ENCODE data around the gene TMEM273.

TMEM273 gene

GRCh38 chr10:49118430-49119074 is 69.6 kb downstream of the TMEM273 start:
- Histone ChIP-seq H3K27ac (ENCODE audit: low read depth, low read length) (no peak overlapping the region), H3K9ac (ENCODE audit: low read depth, low read length) (no peak overlapping the region), H3K4me3 (ENCODE audit: low read length) (no peak overlapping the region), H3K27me3 (ENCODE audit: insufficient read depth, low read length) (peaks cover 21% of the 10 kb centered on the region), H3K36me3 (ENCODE audit: insufficient read depth, low read length) (no peaks in the 10 kb centered on the region), H3K9me3 (ENCODE audit: insufficient read depth, low read depth, low read length) (no peaks in the 10 kb centered on the region), H3K4me1 (ENCODE audit: insufficient read depth, low read length) (no peaks in the 10 kb centered on the region)
- 88% methylated on average over 6 of the region's 6 CpGs for WGBS

- Histone ChIP-seq H3K4me1 (ENCODE audit: insufficient read depth, low read length) (no peaks in the 10 kb centered on the region), H3K9me3 (ENCODE audit: insufficient read depth, low read depth, low read length) (no peaks in the 10 kb centered on the region), H3K4me3 (ENCODE audit: low read length) (no peak overlapping the region), H3K27ac (ENCODE audit: low read depth, low read length) (no peak overlapping the region), H3K36me3 (ENCODE audit: insufficient read depth, low read length) (no peaks in the 10 kb centered on the region), H3K9ac (ENCODE audit: low read depth, low read length) (no peak overlapping the region), H3K27me3 (ENCODE audit: insufficient read depth, low read length) (peaks cover 25% of the 10 kb centered on the region)
- WGBS, result 92% methylated on average over 4 of the region's 4 CpGs
Measured at GRCh38 chr10:49117376-49118070, 70.7 kb downstream of the TMEM273 start.

- Histone ChIP-seq H3K27me3 (ENCODE audit: insufficient read depth, low read length) (peaks cover 25% of the 10 kb centered on the region), H3K36me3 (ENCODE audit: insufficient read depth, low read length) (no peaks in the 10 kb centered on the region), H3K4me1 (ENCODE audit: insufficient read depth, low read length) (no peaks in the 10 kb centered on the region), H3K9me3 (ENCODE audit: insufficient read depth, low read depth, low read length) (no peaks in the 10 kb centered on the region), H3K4me3 (ENCODE audit: low read length) (no peak overlapping the region), H3K27ac (ENCODE audit: low read depth, low read length) (no peak overlapping the region), H3K9ac (ENCODE audit: low read depth, low read length) (no peak overlapping the region)
- 92% methylated on average over 5 of the region's 5 CpGs for WGBS
Measured at GRCh38 chr10:49116509-49117375, 71.4 kb downstream of the TMEM273 start.

GRCh38 chr10:49115796-49116508 is 72.2 kb downstream of the TMEM273 start:
- peak overlapping the region; percentile 49 for H3K4me3 ChIP-seq (ENCODE audit: low read length)
- WGBS, result 80% methylated on average over 14 of the region's 14 CpGs
- no peaks in the 10 kb centered on the region for H3K36me3 ChIP-seq (ENCODE audit: insufficient read depth, low read length)

GRCh38 chr10:49115015-49115795 is 73.0 kb downstream of the TMEM273 start, which contains the start of gene VSTM4:
Gene VSTM4, minus strand, starts transcription at chr10:49115522. Its CDS starts 37 bp downstream, at chr10:49115485.
- H3K9ac ChIP-seq (ENCODE audit: low read depth, low read length), result peak within 1 kb of the TSS; percentile 66
- H3K4me1 ChIP-seq (ENCODE audit: insufficient read depth, low read length), result no peaks in the 10 kb centered on the region
- H3K4me3 ChIP-seq (ENCODE audit: low read length), result peak within 1 kb of the TSS; percentile 57
- no peaks in the 10 kb centered on the region for H3K36me3 ChIP-seq (ENCODE audit: insufficient read depth, low read length)
- 3% methylated on average over 95 of the region's 95 CpGs for WGBS
- no peaks in the 10 kb centered on the region for H3K9me3 ChIP-seq (ENCODE audit: insufficient read depth, low read depth, low read length)
- H3K27ac ChIP-seq (ENCODE audit: low read depth, low read length), result no peak within 1 kb of the TSS
- peaks cover 25% of the 10 kb centered on the region for H3K27me3 ChIP-seq (ENCODE audit: insufficient read depth, low read length)

More at GRCh38 chr10:49115796-49116508, 72.2 kb downstream of the TMEM273 start:
- no peaks in the 10 kb centered on the region for H3K4me1 ChIP-seq (ENCODE audit: insufficient read depth, low read length)
- H3K9me3 ChIP-seq (ENCODE audit: insufficient read depth, low read depth, low read length), result no peaks in the 10 kb centered on the region
- no peak overlapping the region for H3K9ac ChIP-seq (ENCODE audit: low read depth, low read length)
- H3K27me3 ChIP-seq (ENCODE audit: insufficient read depth, low read length), result peaks cover 25% of the 10 kb centered on the region
- no peak overlapping the region for H3K27ac ChIP-seq (ENCODE audit: low read depth, low read length)

- H3K9me3 ChIP-seq (ENCODE audit: insufficient read depth, low read depth, low read length), result no peaks in the 10 kb centered on the region
- peak overlapping the region; percentile 57 for H3K4me3 ChIP-seq (ENCODE audit: low read length)
- peak overlapping the region; percentile 66 for H3K9ac ChIP-seq (ENCODE audit: low read depth, low read length)
- no peak overlapping the region for H3K27ac ChIP-seq (ENCODE audit: low read depth, low read length)
- H3K27me3 ChIP-seq (ENCODE audit: insufficient read depth, low read length), result peaks cover 25% of the 10 kb centered on the region
- 45% methylated on average over 9 of the region's 9 CpGs for WGBS
- no peaks in the 10 kb centered on the region for H3K4me1 ChIP-seq (ENCODE audit: insufficient read depth, low read length)
- H3K36me3 ChIP-seq (ENCODE audit: insufficient read depth, low read length), result no peaks in the 10 kb centered on the region
Measured at GRCh38 chr10:49114718-49115014, 73.5 kb downstream of the TMEM273 start.

GRCh38 chr10:49113741-49114141 is 74.5 kb downstream of the TMEM273 start:
- Histone ChIP-seq H3K27me3 (ENCODE audit: insufficient read depth, low read length) (peaks cover 25% of the 10 kb centered on the region), H3K27ac (ENCODE audit: low read depth, low read length) (no peak overlapping the region)
- WGBS, result 85% methylated on average over 3 of the region's 3 CpGs

GRCh38 chr10:49112851-49113250 is 75.3 kb downstream of the TMEM273 start:
- WGBS, result 81% methylated on average over 3 of the region's 3 CpGs
- H3K4me3 ChIP-seq (ENCODE audit: low read length), result no peak overlapping the region
- no peak overlapping the region for H3K9ac ChIP-seq (ENCODE audit: low read depth, low read length)
- H3K27me3 ChIP-seq (ENCODE audit: insufficient read depth, low read length), result peaks cover 25% of the 10 kb centered on the region
- H3K4me1 ChIP-seq (ENCODE audit: insufficient read depth, low read length), result no peaks in the 10 kb centered on the region
- H3K27ac ChIP-seq (ENCODE audit: low read depth, low read length), result no peak overlapping the region
- no peaks in the 10 kb centered on the region for H3K9me3 ChIP-seq (ENCODE audit: insufficient read depth, low read depth, low read length)
- H3K36me3 ChIP-seq (ENCODE audit: insufficient read depth, low read length), result no peaks in the 10 kb centered on the region

More at GRCh38 chr10:49113741-49114141, 74.5 kb downstream of the TMEM273 start:
- Histone ChIP-seq H3K9me3 (ENCODE audit: insufficient read depth, low read depth, low read length) (no peaks in the 10 kb centered on the region), H3K9ac (ENCODE audit: low read depth, low read length) (no peak overlapping the region), H3K4me3 (ENCODE audit: low read length) (no peak overlapping the region), H3K36me3 (ENCODE audit: insufficient read depth, low read length) (no peaks in the 10 kb centered on the region), H3K4me1 (ENCODE audit: insufficient read depth, low read length) (no peaks in the 10 kb centered on the region)

- no peak overlapping the region for H3K27ac ChIP-seq (ENCODE audit: low read depth, low read length)
- H3K9ac ChIP-seq (ENCODE audit: low read depth, low read length), result no peak overlapping the region
- WGBS, result 90% methylated on average over 3 of the region's 3 CpGs
- H3K9me3 ChIP-seq (ENCODE audit: insufficient read depth, low read depth, low read length), result no peaks in the 10 kb centered on the region
- peaks cover 25% of the 10 kb centered on the region for H3K27me3 ChIP-seq (ENCODE audit: insufficient read depth, low read length)
- no peaks in the 10 kb centered on the region for H3K36me3 ChIP-seq (ENCODE audit: insufficient read depth, low read length)
- no peak overlapping the region for H3K4me3 ChIP-seq (ENCODE audit: low read length)
- no peaks in the 10 kb centered on the region for H3K4me1 ChIP-seq (ENCODE audit: insufficient read depth, low read length)
Measured at GRCh38 chr10:49112098-49112497, 76.1 kb downstream of the TMEM273 start.

- peaks cover 25% of the 10 kb centered on the region for H3K27me3 ChIP-seq (ENCODE audit: insufficient read depth, low read length)
- no peak overlapping the region for H3K4me3 ChIP-seq (ENCODE audit: low read length)
- no peaks in the 10 kb centered on the region for H3K4me1 ChIP-seq (ENCODE audit: insufficient read depth, low read length)
- no peak overlapping the region for H3K9ac ChIP-seq (ENCODE audit: low read depth, low read length)
- H3K27ac ChIP-seq (ENCODE audit: low read depth, low read length), result no peak overlapping the region
- no peaks in the 10 kb centered on the region for H3K36me3 ChIP-seq (ENCODE audit: insufficient read depth, low read length)
- 83% methylated on average over 5 of the region's 8 CpGs for WGBS
- H3K9me3 ChIP-seq (ENCODE audit: insufficient read depth, low read depth, low read length), result no peaks in the 10 kb centered on the region
Measured at GRCh38 chr10:49111320-49111698, 76.9 kb downstream of the TMEM273 start.

Data from HUES64 (cell line).